ENCODE data around the gene NCR3LG1.

GRCh38 chr11:17414992-17415391 is 63.4 kb downstream of the NCR3LG1 start:
- TF ChIP-seq TAF1 (IDR thresholded peaks at IDR 0.05; ENCODE audit: low read depth, low read length): no peak
- no peak for TF ChIP-seq POLR2A (IDR thresholded peaks at IDR 0.05; ENCODE audit: low read depth, low read length)
- TF ChIP-seq POLR2AphosphoS5 (IDR thresholded peaks at IDR 0.05; ENCODE audit: low read depth, low read length): no peak

Data from GM12891 (cell line).